ENCODE data around the gene AKIRIN1. TPM values are rescaled to one million over a fixed set of nuclear protein-coding genes. Genes with fewer than 3 reads are reported as not detected.

AKIRIN1 gene
- total and polyA plus RNA-seq, 2 donors (not counting 3 experiments of a cell fraction or from before 2014, with no cell fraction given), result 28.4 to 43.4 TPM

DNA sequence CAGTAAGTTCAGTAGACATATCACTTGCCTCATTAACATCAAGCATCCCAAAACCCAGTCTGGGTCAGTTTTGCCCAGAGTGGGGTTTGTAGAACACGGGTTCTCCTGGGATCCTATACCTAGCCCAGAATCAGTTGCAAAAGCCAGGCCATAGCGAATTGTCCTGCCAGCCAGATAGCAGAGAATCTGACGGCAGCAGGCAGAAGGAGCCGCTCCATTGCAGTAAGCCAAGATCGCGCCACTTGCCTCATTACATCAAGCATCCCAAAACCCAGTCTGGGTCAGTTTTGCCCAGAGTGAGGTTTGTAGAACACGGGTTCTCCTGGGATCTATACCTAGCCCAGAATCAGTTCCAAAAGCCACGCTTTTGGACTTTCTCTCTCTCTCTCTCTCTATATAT lies 54.2 kb downstream of the AKIRIN1 start:
- intact Hi-C loops (cut with micrococcal nuclease), result no loop called here

More for the DNA sequence above, 54.2 kb downstream of the AKIRIN1 start:
- Histone ChIP-seq H4K20me1 (replicated peaks; ENCODE audit: control insufficient read depth, extremely low read depth, insufficient read depth, low read length) (no peaks in the 10 kb centered on the region), H3K9me3 (replicated peaks; ENCODE audit: control insufficient read depth, insufficient read depth, low read length) (no peaks in the 10 kb centered on the region), H2AFZ (ENCODE audit: low read depth, low read length) (no peak overlapping the region), H3K9ac (replicated peaks; ENCODE audit: extremely low read depth, insufficient read depth, low read length) (no peak overlapping the region), H3K27ac (ENCODE audit: insufficient read depth, low read depth, low read length) (no peak overlapping the region), H3K79me2 (ENCODE audit: control insufficient read depth, insufficient read depth, low read length) (no peaks in the 10 kb centered on the region), H3K4me1 (ENCODE audit: control insufficient read depth, extremely low read depth, insufficient read depth, low read length) (peaks cover 16% of the 10 kb centered on the region), H3K4me2 (ENCODE audit: insufficient read depth, low read length) (no peak overlapping the region), H3K9me1 (replicated peaks; ENCODE audit: control insufficient read depth, extremely low read depth, insufficient read depth, low read length) (no peaks in the 10 kb centered on the region), H3K27me3 (ENCODE audit: control insufficient read depth in 2 of 2, insufficient read depth in 2 of 2, low read length in 2 of 2) (no peaks in the 10 kb centered on the region), H3K36me3 (ENCODE audit: control insufficient read depth in 2 of 2, extremely low read depth in 1 of 2, insufficient read depth in 2 of 2, low read length in 2 of 2) (no peaks in the 10 kb centered on the region), H3K4me3 (replicated peaks in 1 of 3; ENCODE audit: insufficient read depth in 1 of 3, low read depth in 1 of 3, low read length in 3 of 3) (no peak overlapping the region)
- no TSS peak for BruUV-seq (replicated peaks)
- ChIA-PET POLR2A (interaction anchor here (0.6 kb wide), 1 partner anchor 9 kb away, joined by 3 read pairs; no protein-coding TSS in a partner anchor), CTCF (interaction anchor here (1.1 kb wide), 1 partner anchor 47 kb away, joined by 3 read pairs; no protein-coding TSS in a partner anchor)
- dilution Hi-C loops (cut with MboI; ENCODE audit: extremely low pct_ligation_motif_present, low sequenced_read_pairs), result no loop called here
- DNase-seq (ENCODE audit: low read depth, low spot score) (no peak), FAIRE-seq (no peak)
- TF ChIP-seq FOS (IDR thresholded peaks at IDR 0.05; ENCODE audit: borderline replicate concordance, insufficient read depth, low read length), result no peak
- TF ChIP-seq, protein P1, sequence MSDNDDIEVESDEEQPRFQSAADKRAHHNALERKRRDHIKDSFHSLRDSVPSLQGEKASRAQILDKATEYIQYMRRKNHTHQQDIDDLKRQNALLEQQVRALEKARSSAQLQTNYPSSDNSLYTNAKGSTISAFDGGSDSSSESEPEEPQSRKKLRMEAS (IDR thresholded peaks at IDR 0.05; ENCODE audit: insufficient read depth, insufficient read length), result no peak
- no peak for TF ChIP-seq POLR2A (IDR thresholded peaks at IDR 0.05; ENCODE audit: low read depth, low read length)
- no peak for TF ChIP-seq MYC (IDR thresholded peaks at IDR 0.05; ENCODE audit: low read depth, low read length)
- TF ChIP-seq POLR2AphosphoS5 (IDR thresholded peaks at IDR 0.05; ENCODE audit: insufficient read depth, low read depth, low read length), result no peak
- no peak for TF ChIP-seq JUN (IDR thresholded peaks at IDR 0.05; ENCODE audit: borderline replicate concordance, insufficient read depth, insufficient read length, low read depth)
- no peak for TF ChIP-seq EZH2 (IDR thresholded peaks at IDR 0.05; ENCODE audit: borderline replicate concordance, low read depth, low read length, severe bottlenecking)
- no peak for TF ChIP-seq GATA2 (IDR thresholded peaks at IDR 0.05; ENCODE audit: insufficient read depth, insufficient read length, low read depth, low read length)
- TF ChIP-seq, protein P2, sequence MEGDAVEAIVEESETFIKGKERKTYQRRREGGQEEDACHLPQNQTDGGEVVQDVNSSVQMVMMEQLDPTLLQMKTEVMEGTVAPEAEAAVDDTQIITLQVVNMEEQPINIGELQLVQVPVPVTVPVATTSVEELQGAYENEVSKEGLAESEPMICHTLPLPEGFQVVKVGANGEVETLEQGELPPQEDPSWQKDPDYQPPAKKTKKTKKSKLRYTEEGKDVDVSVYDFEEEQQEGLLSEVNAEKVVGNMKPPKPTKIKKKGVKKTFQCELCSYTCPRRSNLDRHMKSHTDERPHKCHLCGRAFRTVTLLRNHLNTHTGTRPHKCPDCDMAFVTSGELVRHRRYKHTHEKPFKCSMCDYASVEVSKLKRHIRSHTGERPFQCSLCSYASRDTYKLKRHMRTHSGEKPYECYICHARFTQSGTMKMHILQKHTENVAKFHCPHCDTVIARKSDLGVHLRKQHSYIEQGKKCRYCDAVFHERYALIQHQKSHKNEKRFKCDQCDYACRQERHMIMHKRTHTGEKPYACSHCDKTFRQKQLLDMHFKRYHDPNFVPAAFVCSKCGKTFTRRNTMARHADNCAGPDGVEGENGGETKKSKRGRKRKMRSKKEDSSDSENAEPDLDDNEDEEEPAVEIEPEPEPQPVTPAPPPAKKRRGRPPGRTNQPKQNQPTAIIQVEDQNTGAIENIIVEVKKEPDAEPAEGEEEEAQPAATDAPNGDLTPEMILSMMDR (IDR thresholded peaks at IDR 0.05; ENCODE audit: extremely low read depth in 1 of 2, insufficient read depth in 1 of 2, low read depth in 1 of 2, low read length in 2 of 2), result no peak
